H1 (cell line): ENCODE measurements around the gene ZNF700.
A peak's percentile ranks its signal among the peaks of the same experiment; 100 is the strongest.

Experiments used
- CBX8 ChIP-seq: fragments of 300-800, 300-1000 bp; sonication (generic); IDR thresholded peaks from 2 replicates; pipeline ENCODE4 v1.7.1; 2016; ENCODE audit warnings: low read depth, low read length, borderline replicate concordance
- CEBPB ChIP-seq: IDR thresholded peaks from 2 replicates; pipeline ENCODE4 v1.6.1; 2012; ENCODE audit warnings: low read depth, low read length
- CTCF ChIP-seq, 3 experiments: IDR thresholded peaks; 1 replicate in 2 of 3; 2 replicates in 1 of 3; pipeline versions ENCODE4 v1.5.1 to v1.6.1; 2011; ENCODE audit warnings: low read length in 3 of 3, mild to moderate bottlenecking in 3 of 3, inconsistent platforms in 2 of 3, low read depth in 1 of 3, moderate library complexity in 1 of 3; ENCODE audit not compliant: insufficient read depth in 1 of 3; ENCODE audit errors: control extremely low read depth in 1 of 3
- EZH2 ChIP-seq: fragments of 200-600 bp; sonication (generic); IDR thresholded peaks from 2 replicates; pipeline ENCODE4 v1.7.1; 2012; ENCODE audit warnings: low read depth, mild to moderate bottlenecking, moderate library complexity, low read length, inconsistent platforms; ENCODE audit not compliant: severe bottlenecking
- RAD21 ChIP-seq, 2 experiments: IDR thresholded peaks in 1 of 2; conservative IDR thresholded peaks in 1 of 2; 2 replicates each; pipeline ENCODE4 v1.6.1; 2011; ENCODE audit warnings: low read depth in 2 of 2, low read length in 2 of 2, improper control_type of control experiment in 1 of 2, inconsistent platforms in 1 of 2, mild to moderate bottlenecking in 1 of 2, moderate library complexity in 1 of 2

GRCh38 chr19:11887611-11888531 lies 37.0 kb upstream of the ZNF700 start, which contains the start of gene ZNF69:
- no peak for TF ChIP-seq EZH2
- peak in 1 of 3 experiments; percentile 6; a peak in 1 of 4 replicates for TF ChIP-seq CTCF (IDR thresholded peaks at IDR 0.05; ENCODE audit: control extremely low read depth in 1 of 3, insufficient read depth in 1 of 3, low read depth in 1 of 3, low read length in 3 of 3)
- TF ChIP-seq CBX8, result no peak
- no peak for TF ChIP-seq CEBPB
- TF ChIP-seq RAD21 (IDR thresholded peaks at IDR 0.05 in 1 of 2, conservative IDR thresholded peaks at IDR 0.05 in 1 of 2; ENCODE audit: low read depth in 2 of 2, low read length in 2 of 2), result no peak
